ENCODE measurements around the gene OR8B8.

DNA sequence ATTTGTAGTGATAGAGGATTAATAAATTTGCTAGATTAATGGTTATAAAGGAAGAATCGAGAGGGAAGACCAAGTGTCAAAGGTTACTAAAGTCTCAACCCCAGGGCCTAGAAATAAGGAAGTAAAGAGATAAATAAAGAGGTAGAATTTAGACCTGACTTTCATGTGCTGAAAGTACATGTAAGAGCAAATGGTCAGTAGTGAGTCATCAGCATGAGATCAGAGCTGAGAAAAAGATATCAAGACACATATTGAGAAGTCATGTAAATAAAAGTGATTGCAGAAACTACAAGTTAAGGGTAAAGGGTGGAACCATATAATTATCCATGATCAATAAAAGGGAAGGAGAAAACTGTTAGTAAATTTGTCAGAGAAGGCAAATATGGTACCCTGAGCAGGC, 1.4 kb upstream of the OR8B8 start:
- TF ChIP-seq POLR2AphosphoS5 (IDR thresholded peaks at IDR 0.05; ENCODE audit: low read depth, low read length): no peak
- TF ChIP-seq SPI1 (IDR thresholded peaks at IDR 0.05; ENCODE audit: low read depth, low read length): no peak
- TF ChIP-seq POLR2A (IDR thresholded peaks at IDR 0.05; ENCODE audit: low read depth, low read length): no peak
- TF ChIP-seq TAF1 (IDR thresholded peaks at IDR 0.05; ENCODE audit: low read depth, low read length): no peak
- no peak for TF ChIP-seq PAX5 (IDR thresholded peaks at IDR 0.05; ENCODE audit: insufficient read depth, low read length, severe bottlenecking)

Data from GM12891 (cell line).